Measurements from ENCODE around the gene URM1. TPM values are rescaled to one million over a fixed set of nuclear protein-coding genes. Genes with fewer than 3 reads are reported as not detected.

The URM1 gene
- total RNA-seq, 6 experiments from 2014 or later = 16.6 to 25.9 (median 22.2) TPM

GRCh38 chr9:128428644-128429512, 57.7 kb downstream of the URM1 start:
- H3K9me3 ChIP-seq = no peaks in the 10 kb centered on the region
- intact Hi-C loops (cut with DNase I) = no loop called here
- 82% methylated on average over 10 of the region's 22 CpGs for WGBS (ENCODE audit: insufficient coverage, low coverage, low lambda C conversion rate, missing lambda C conversion rate)
- no peaks in the 10 kb centered on the region for H3K36me3 ChIP-seq
- DNase-seq = no peak
- TF ChIP-seq CTCF (IDR thresholded peaks at IDR 0.05) (no peak), POLR2A (IDR thresholded peaks at IDR 0.05) (no peak)
- H3K27ac ChIP-seq = no peak overlapping the region
- ATAC-seq = no peak
- H3K27me3 ChIP-seq = no peaks in the 10 kb centered on the region
- H3K4me3 ChIP-seq = no peak overlapping the region
- H3K4me1 ChIP-seq = no peaks in the 10 kb centered on the region

GRCh38 chr9:128429513-128430086, 58.4 kb downstream of the URM1 start:
- H3K9me3 ChIP-seq = no peaks in the 10 kb centered on the region
- DNase-seq (no peak), ATAC-seq (no peak)
- intact Hi-C loops (cut with DNase I) = loop anchor here in 1 of 2 donors (10.0 kb wide), 1 partner anchor 205 kb away; no protein-coding TSS in a partner anchor
- 85% methylated on average over 12 of the region's 13 CpGs for WGBS (ENCODE audit: insufficient coverage, low coverage, low lambda C conversion rate, missing lambda C conversion rate)
- TF ChIP-seq POLR2A (IDR thresholded peaks at IDR 0.05) (no peak), CTCF (IDR thresholded peaks at IDR 0.05) (no peak)
- no peak overlapping the region for H3K27ac ChIP-seq
- no peaks in the 10 kb centered on the region for H3K27me3 ChIP-seq
- no peak overlapping the region for H3K4me3 ChIP-seq
- H3K36me3 ChIP-seq = no peaks in the 10 kb centered on the region
- no peaks in the 10 kb centered on the region for H3K4me1 ChIP-seq

GRCh38 chr9:128431207-128431606, 60.0 kb downstream of the URM1 start:
- WGBS (ENCODE audit: insufficient coverage, low coverage, low lambda C conversion rate, missing lambda C conversion rate) = 78% methylated on average over 1 of the region's 8 CpGs

GRCh38 chr9:128434340-128434739, 63.2 kb downstream of the URM1 start:
- intact Hi-C loops (cut with DNase I) = loop anchor here in 1 of 2 donors (10.0 kb wide), 1 partner anchor 200 kb away; no protein-coding TSS in a partner anchor

More at GRCh38 chr9:128431207-128431606, 60.0 kb downstream of the URM1 start:
- no peak for DNase-seq
- intact Hi-C loops (cut with DNase I) = loop anchor here in 1 of 2 donors (10.0 kb wide), 1 partner anchor 204 kb away; no protein-coding TSS in a partner anchor
- Histone ChIP-seq H3K27me3 (no peaks in the 10 kb centered on the region), H3K4me3 (no peak overlapping the region), H3K9me3 (no peaks in the 10 kb centered on the region), H3K4me1 (no peaks in the 10 kb centered on the region), H3K27ac (no peak overlapping the region), H3K36me3 (no peaks in the 10 kb centered on the region)
- TF ChIP-seq CTCF (IDR thresholded peaks at IDR 0.05) (no peak), POLR2A (IDR thresholded peaks at IDR 0.05) (no peak)
- ATAC-seq = no peak

More at GRCh38 chr9:128434340-128434739, 63.2 kb downstream of the URM1 start:
- Histone ChIP-seq H3K9me3 (no peaks in the 10 kb centered on the region), H3K4me1 (no peaks in the 10 kb centered on the region), H3K27me3 (no peaks in the 10 kb centered on the region), H3K27ac (no peak overlapping the region), H3K4me3 (no peak overlapping the region), H3K36me3 (no peaks in the 10 kb centered on the region)
- no CpG with 5 or more reads among the region's 17 CpGs for WGBS (ENCODE audit: insufficient coverage, low coverage, low lambda C conversion rate, missing lambda C conversion rate)
- DNase-seq (no peak), ATAC-seq (no peak)
- TF ChIP-seq POLR2A (IDR thresholded peaks at IDR 0.05) (no peak), CTCF (IDR thresholded peaks at IDR 0.05) (no peak)
